PC-9 (cell line): Measurements from ENCODE around the gene TEX51. TPM values are rescaled to one million over a fixed set of nuclear protein-coding genes. Genes with fewer than 3 reads are reported as not detected.

ENCODE experiments used
- BruUV-seq: library from RNA; stranded (reverse); fragments of 400-500 nt; replicated peaks from 2 replicates; lab custom pipeline; 2021; lab: Mats Ljungman, UMichigan
- CTCF ChIA-PET: fragments of 300-600 bp; sonication (Branson Sonifier 250); formaldehyde crosslinking; loops from one replicate; lab custom pipeline; 2022; ENCODE audit warnings: antibody characterized with exemption; lab: Charles Lee
- POLR2A ChIA-PET: fragments of 300-600 bp; sonication (Branson Sonifier 250); formaldehyde crosslinking; loops from one replicate; lab custom pipeline; 2022; ENCODE audit warnings: antibody characterized with exemption; ENCODE audit not compliant: unreplicated experiment; lab: Charles Lee
- DNase-seq, 2 experiments: peaks; one replicate each; pipeline versions ENCODE4 v3.0.0 to v3.0.0-alpha.2; 2015 to 2022; ENCODE audit warnings: mixed read lengths in 1 of 2
- H2AFZ ChIP-seq: fragments of 200-600 bp; sonication (generic); 2 replicates; pipeline ENCODE4 v1.8.1; 2017; ENCODE audit warnings: antibody characterized with exemption
- H3F3A ChIP-seq: fragments of 200-600 bp; sonication (generic); 2 replicates; pipeline ENCODE4 v1.8.1; 2017; ENCODE audit warnings: antibody characterized with exemption, mild to moderate bottlenecking, low read depth; ENCODE audit not compliant: insufficient read depth
- H3K27ac ChIP-seq: fragments of 200-600 bp; sonication (generic); 2 replicates; pipeline ENCODE4 v1.6.1; 2016; ENCODE audit warnings: mixed run types
- H3K27me3 ChIP-seq: fragments of 200-600 bp; sonication (generic); 2 replicates; pipeline ENCODE4 v1.6.1; 2016; ENCODE audit warnings: low read depth, mixed run types; ENCODE audit not compliant: insufficient read depth
- H3K36me3 ChIP-seq: fragments of 200-600 bp; sonication (generic); 2 replicates; pipeline ENCODE4 v1.6.1; 2016; ENCODE audit warnings: low read depth, mixed run types
- H3K4me1 ChIP-seq: fragments of 200-600 bp; sonication (generic); replicated peaks from 2 replicates; pipeline ENCODE4 v1.6.1; 2016; ENCODE audit warnings: mixed run types; ENCODE audit not compliant: insufficient read depth
- H3K4me2 ChIP-seq: fragments of 200-600 bp; sonication (generic); 2 replicates; pipeline ENCODE4 v1.6.1; 2017; ENCODE audit warnings: mixed run types
- H3K4me3 ChIP-seq: fragments of 200-600 bp; sonication (generic); 2 replicates; pipeline ENCODE4 v1.6.1; 2016; ENCODE audit warnings: mixed run types
- H3K79me2 ChIP-seq: fragments of 200-600 bp; sonication (generic); 2 replicates; pipeline ENCODE4 v1.6.1; 2017; ENCODE audit warnings: low read depth, mixed run types
- H3K9me2 ChIP-seq: fragments of 200-600 bp; sonication (generic); 2 replicates; pipeline ENCODE4 v1.8.1; 2017; ENCODE audit warnings: mild to moderate bottlenecking; ENCODE audit not compliant: insufficient read depth
- H3K9me3 ChIP-seq: fragments of 200-600 bp; sonication (generic); 2 replicates; pipeline ENCODE4 v1.8.1; 2016; ENCODE audit warnings: low read depth; ENCODE audit not compliant: insufficient read depth
- H4K20me1 ChIP-seq: fragments of 200-600 bp; sonication (generic); 2 replicates; pipeline ENCODE4 v1.8.1; 2017; ENCODE audit not compliant: insufficient read depth
- CTCF ChIP-seq: fragments of 200-600 bp; sonication (generic); conservative IDR thresholded peaks from 2 replicates; pipeline ENCODE4 v1.6.1; 2017; ENCODE audit warnings: mixed run types, antibody characterized with exemption, mild to moderate bottlenecking, moderate library complexity
- EZH2 ChIP-seq: fragments of 200-600 bp; sonication (generic); IDR thresholded peaks from 2 replicates; pipeline ENCODE4 v1.8.0; 2017; ENCODE audit warnings: antibody characterized with exemption, low read depth
- intact Hi-C: fragments of 100-400 bp; cut with micrococcal nuclease; formaldehyde crosslinking; loops from one replicate; pipeline ENCODE4 v1.10.0; 2022; ENCODE audit not compliant: unreplicated experiment
- total RNA-seq: library from RNA; stranded (reverse); gene quantifications from 2 replicates; pipeline ENCODE4 v1.2.3, GENCODE V29; 2021

TEX51 gene
- total RNA-seq, 1 experiment from 2014 or later: not detected

GRCh38 chr2:126849991-126850535 is 48.6 kb upstream of the TEX51 start:
- H3K27ac ChIP-seq: no peak overlapping the region
- ChIA-PET CTCF (no interaction called here), POLR2A (no interaction called here)
- intact Hi-C loops: no loop called here
- H3K4me1 ChIP-seq: no peaks in the 10 kb centered on the region
- H3K9me2 ChIP-seq: no peaks in the 10 kb centered on the region
- no peaks in the 10 kb centered on the region for H3K36me3 ChIP-seq
- H3K4me3 ChIP-seq: no peak overlapping the region
- no peaks in the 10 kb centered on the region for H3K9me3 ChIP-seq
- no peaks in the 10 kb centered on the region for H3K79me2 ChIP-seq
- DNase-seq: no peak
- H3F3A ChIP-seq: no peaks in the 10 kb centered on the region
- no peaks in the 10 kb centered on the region for H4K20me1 ChIP-seq
- peaks cover 59% of the 10 kb centered on the region for H3K27me3 ChIP-seq
- H3K4me2 ChIP-seq: no peak overlapping the region
- TF ChIP-seq EZH2 (no peak), CTCF (no peak)
- BruUV-seq: no TSS peak
- H2AFZ ChIP-seq: no peak overlapping the region

- ChIA-PET POLR2A (no interaction called here), CTCF (no interaction called here)
- Histone ChIP-seq H3K9me2 (no peaks in the 10 kb centered on the region), H3K79me2 (no peaks in the 10 kb centered on the region), H3K27me3 (peaks cover 67% of the 10 kb centered on the region), H3K4me1 (no peaks in the 10 kb centered on the region), H3K36me3 (no peaks in the 10 kb centered on the region), H3F3A (no peaks in the 10 kb centered on the region), H3K9me3 (no peaks in the 10 kb centered on the region), H4K20me1 (no peaks in the 10 kb centered on the region), H3K4me3 (no peak overlapping the region), H2AFZ (no peak overlapping the region), H3K4me2 (no peak overlapping the region), H3K27ac (no peak overlapping the region)
- no peak for DNase-seq
- intact Hi-C loops: no loop called here
- TF ChIP-seq EZH2: no peak
- no peak for TF ChIP-seq CTCF
- no TSS peak for BruUV-seq
Observed at GRCh38 chr2:126850940-126851339, 47.8 kb upstream of the TEX51 start.

- H3K9me3 ChIP-seq: no peaks in the 10 kb centered on the region
- no peaks in the 10 kb centered on the region for H4K20me1 ChIP-seq
- no peak overlapping the region for H2AFZ ChIP-seq
- TF ChIP-seq CTCF (no peak), EZH2 (no peak)
- intact Hi-C loops: no loop called here
- peaks cover 70% of the 10 kb centered on the region for H3K27me3 ChIP-seq
- ChIA-PET POLR2A (no interaction called here), CTCF (no interaction called here)
- no peak overlapping the region for H3K4me2 ChIP-seq
- H3K79me2 ChIP-seq: no peaks in the 10 kb centered on the region
- BruUV-seq: no TSS peak
- no peaks in the 10 kb centered on the region for H3K4me1 ChIP-seq
- no peak overlapping the region for H3K27ac ChIP-seq
- no peak for DNase-seq
- H3K9me2 ChIP-seq: no peaks in the 10 kb centered on the region
- H3F3A ChIP-seq: no peaks in the 10 kb centered on the region
- no peak overlapping the region for H3K4me3 ChIP-seq
- H3K36me3 ChIP-seq: no peaks in the 10 kb centered on the region
Observed at GRCh38 chr2:126851756-126852155, 46.9 kb upstream of the TEX51 start.
